Ishikawa (cell line): Measurements from ENCODE around the gene PHRF1.

Experiments used
- EP300 ChIP-seq: IDR thresholded peaks from 2 replicates; pipeline ENCODE4 v1.6.1; 2012; ENCODE audit warnings: borderline replicate concordance
- RAD21 ChIP-seq: IDR thresholded peaks from 2 replicates; pipeline ENCODE4 v1.6.1; 2012; ENCODE audit warnings: low read depth
- TAF1 ChIP-seq: IDR thresholded peaks from 2 replicates; pipeline ENCODE4 v1.6.1; 2012; ENCODE audit warnings: low read depth, mild to moderate bottlenecking
- YY1 ChIP-seq: IDR thresholded peaks from 2 replicates; pipeline ENCODE4 v1.6.1; 2012; ENCODE audit warnings: low read depth
- TF ChIP-seq, protein P1 (sequence below): IDR thresholded peaks from 2 replicates; pipeline ENCODE4 v1.6.1; 2012

DNA sequence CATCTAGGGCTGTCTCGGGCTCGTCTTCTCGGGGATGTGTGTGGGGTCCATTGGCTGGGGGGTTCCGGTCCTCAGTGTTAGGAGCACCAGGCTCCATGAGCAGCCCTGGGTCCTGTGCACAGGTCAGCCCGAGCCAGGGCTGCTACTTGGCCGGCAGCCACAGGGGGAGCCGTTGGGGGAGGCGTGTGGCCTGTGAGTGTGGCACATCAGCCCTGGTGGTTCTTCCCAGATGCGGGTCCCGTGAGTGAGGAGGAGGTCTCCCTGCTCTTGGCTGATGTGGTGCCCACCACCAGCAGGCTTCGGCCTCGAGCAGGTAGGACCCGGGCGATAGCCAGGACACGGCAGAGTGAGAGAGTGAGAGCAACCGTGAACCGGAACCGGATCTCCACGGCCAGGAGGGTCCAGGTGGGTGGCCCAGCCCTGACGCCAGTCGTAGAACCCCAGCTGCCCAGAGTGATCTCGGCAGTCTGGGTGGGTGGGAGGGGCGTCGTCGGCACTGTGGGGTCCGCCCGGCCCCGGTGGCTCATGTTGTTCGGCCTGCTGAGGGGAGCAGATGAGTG, 21.0 kb downstream of the PHRF1 start:
- TF ChIP-seq RAD21: no peak
- TF ChIP-seq EP300: no peak
- no peak for TF ChIP-seq YY1
- TF ChIP-seq, protein P1, sequence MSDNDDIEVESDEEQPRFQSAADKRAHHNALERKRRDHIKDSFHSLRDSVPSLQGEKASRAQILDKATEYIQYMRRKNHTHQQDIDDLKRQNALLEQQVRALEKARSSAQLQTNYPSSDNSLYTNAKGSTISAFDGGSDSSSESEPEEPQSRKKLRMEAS: no peak
- TF ChIP-seq TAF1: no peak
